ENCODE data around the gene CLCN2. TPM values are rescaled to one million over a fixed set of nuclear protein-coding genes. Genes with fewer than 3 reads are reported as not detected.

The CLCN2 gene
- total and polyA plus RNA-seq, 3 donors from 2014 or later, result 46.7 to 118 (median 98.2) TPM

DNA sequence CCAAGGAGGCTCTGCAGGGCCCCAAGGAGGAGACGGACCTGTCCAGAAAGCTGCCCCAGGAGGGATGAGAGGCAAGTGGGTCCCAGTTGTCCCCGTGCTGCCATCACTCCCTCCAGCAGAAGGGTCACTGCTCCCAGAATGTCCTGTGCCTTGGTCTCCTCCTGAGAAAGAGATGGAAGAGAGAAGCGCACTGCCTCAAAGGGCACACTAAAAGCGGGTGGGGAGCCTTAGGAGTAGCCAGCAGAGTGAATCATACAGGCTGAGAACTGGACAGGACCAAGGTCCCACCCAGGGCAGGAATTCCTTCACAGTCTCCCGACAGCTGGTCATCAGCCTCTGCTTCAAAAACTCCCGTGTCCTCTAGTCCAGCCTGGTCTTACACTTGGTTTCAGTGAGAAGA lies 12.0 kb upstream of the CLCN2 start:
- TF ChIP-seq, protein P1, sequence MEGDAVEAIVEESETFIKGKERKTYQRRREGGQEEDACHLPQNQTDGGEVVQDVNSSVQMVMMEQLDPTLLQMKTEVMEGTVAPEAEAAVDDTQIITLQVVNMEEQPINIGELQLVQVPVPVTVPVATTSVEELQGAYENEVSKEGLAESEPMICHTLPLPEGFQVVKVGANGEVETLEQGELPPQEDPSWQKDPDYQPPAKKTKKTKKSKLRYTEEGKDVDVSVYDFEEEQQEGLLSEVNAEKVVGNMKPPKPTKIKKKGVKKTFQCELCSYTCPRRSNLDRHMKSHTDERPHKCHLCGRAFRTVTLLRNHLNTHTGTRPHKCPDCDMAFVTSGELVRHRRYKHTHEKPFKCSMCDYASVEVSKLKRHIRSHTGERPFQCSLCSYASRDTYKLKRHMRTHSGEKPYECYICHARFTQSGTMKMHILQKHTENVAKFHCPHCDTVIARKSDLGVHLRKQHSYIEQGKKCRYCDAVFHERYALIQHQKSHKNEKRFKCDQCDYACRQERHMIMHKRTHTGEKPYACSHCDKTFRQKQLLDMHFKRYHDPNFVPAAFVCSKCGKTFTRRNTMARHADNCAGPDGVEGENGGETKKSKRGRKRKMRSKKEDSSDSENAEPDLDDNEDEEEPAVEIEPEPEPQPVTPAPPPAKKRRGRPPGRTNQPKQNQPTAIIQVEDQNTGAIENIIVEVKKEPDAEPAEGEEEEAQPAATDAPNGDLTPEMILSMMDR (IDR thresholded peaks at IDR 0.05), result no peak
- no peak for TF ChIP-seq POLR2A (IDR thresholded peaks at IDR 0.05)
- peaks cover 10% of the 10 kb centered on the region for H3K4me1 ChIP-seq
- H3K9me3 ChIP-seq, result no peaks in the 10 kb centered on the region
- 77 to 84% methylated on average over 6 of the region's 6 CpGs for WGBS, 2 donors
- H3K27ac ChIP-seq, result no peak overlapping the region
- H3K27me3 ChIP-seq, result no peaks in the 10 kb centered on the region
- no peaks in the 10 kb centered on the region for H3K36me3 ChIP-seq (ENCODE audit: low read depth, missing control alignments)
- DNase-seq, result no peak
- no peak overlapping the region for H3K4me3 ChIP-seq
- intact Hi-C loops (cut with DNase I; ENCODE audit: low total_unique reads), result loop anchor here (10.0 kb wide), 1 partner anchor 171 kb away; no protein-coding TSS in a partner anchor

DNA sequence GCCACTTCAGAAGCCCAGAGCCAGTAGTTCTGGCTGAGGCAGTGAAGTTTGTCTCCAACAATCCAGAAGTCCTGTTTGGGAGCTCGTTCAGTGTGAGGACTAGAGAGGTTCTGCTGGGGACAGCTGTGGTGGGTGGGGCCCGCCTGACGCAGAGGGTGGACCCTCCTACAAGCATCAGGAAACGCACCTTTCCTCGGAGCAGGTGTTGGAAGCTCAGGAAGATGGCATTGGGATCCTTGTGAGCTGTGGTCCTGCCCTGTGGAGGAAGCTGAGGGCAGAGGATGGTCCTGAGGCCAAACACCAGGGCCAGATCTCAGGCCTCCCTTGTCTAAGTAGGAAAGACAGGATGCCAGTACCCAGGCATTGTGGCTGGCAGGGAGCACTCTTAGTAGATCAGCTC lies 11.5 kb upstream of the CLCN2 start:
- DNase-seq, result no peak
- Histone ChIP-seq H3K4me3 (no peak overlapping the region), H3K36me3 (ENCODE audit: low read depth, missing control alignments) (no peaks in the 10 kb centered on the region), H3K27ac (no peak overlapping the region), H3K4me1 (peaks cover 9% of the 10 kb centered on the region), H3K9me3 (no peaks in the 10 kb centered on the region), H3K27me3 (no peaks in the 10 kb centered on the region)
- WGBS, 2 donors, result 80 to 90% methylated on average over 2 to 5 of the region's 5 CpGs
- TF ChIP-seq, protein P1 (IDR thresholded peaks at IDR 0.05), result no peak
- TF ChIP-seq POLR2A (IDR thresholded peaks at IDR 0.05), result no peak
- intact Hi-C loops (cut with DNase I; ENCODE audit: low total_unique reads), result loop anchor here (10.0 kb wide), 1 partner anchor 172 kb away; no protein-coding TSS in a partner anchor

DNA sequence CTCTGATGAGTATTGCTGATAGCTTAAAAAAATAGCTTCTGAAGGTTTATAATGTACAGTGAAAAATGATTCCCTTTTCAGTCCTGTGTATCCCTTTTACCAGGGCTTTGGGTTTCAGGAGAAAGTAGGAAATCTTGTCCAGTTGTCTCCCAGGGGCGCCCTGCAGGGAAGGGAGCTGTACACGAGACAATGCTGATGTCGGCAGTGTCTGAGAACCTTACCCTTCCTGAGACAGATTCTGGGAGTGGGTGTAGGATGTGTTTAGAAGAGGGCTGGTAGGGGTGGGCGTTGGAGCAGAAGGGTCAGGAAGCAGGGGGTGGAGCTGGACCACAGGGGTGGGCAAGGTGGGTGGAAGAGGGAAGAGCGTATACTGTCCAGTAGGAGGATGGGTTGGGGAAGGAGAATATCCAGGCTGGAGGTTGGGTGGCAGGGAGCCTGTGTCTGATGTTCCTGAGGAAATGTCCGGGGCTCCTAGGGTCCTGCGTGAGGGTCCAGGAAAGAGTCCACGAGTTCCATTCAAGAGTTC lies 11.0 kb upstream of the CLCN2 start:
- WGBS, 2 donors, result 71 to 76% methylated on average over 8 of the region's 8 CpGs
- TF ChIP-seq POLR2A (IDR thresholded peaks at IDR 0.05), result no peak
- TF ChIP-seq, protein P1 (IDR thresholded peaks at IDR 0.05), result no peak
- Histone ChIP-seq H3K4me3 (no peak overlapping the region), H3K27me3 (no peaks in the 10 kb centered on the region), H3K9me3 (no peaks in the 10 kb centered on the region), H3K4me1 (peaks cover 9% of the 10 kb centered on the region), H3K36me3 (ENCODE audit: low read depth, missing control alignments) (no peaks in the 10 kb centered on the region), H3K27ac (no peak overlapping the region)
- intact Hi-C loops (cut with DNase I; ENCODE audit: low total_unique reads), result loop anchor here (10.0 kb wide), 1 partner anchor 172 kb away; no protein-coding TSS in a partner anchor
- no peak for DNase-seq

DNA sequence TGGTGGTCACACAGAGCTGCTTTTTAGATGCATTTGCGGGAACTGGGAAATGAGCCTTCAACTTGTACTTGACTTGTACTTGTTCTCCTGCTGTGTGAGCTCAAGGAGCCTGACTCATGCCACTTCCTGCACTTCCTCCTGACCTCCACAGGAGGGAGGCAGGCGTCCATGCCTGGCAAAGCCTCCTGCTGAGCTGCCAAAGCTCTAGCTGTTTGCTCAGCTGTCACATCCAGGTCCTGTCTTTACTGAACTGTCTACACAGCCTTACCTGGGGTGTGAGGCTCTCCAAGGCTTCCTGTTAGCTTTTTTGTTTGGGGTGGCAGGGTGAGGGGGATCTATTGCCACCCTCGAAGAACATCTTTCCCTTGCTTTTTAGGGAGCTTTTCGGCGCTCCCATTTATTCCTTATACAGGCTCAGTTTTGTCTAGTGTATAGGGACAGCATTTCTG lies 10.2 kb upstream of the CLCN2 start:
- TF ChIP-seq POLR2A (IDR thresholded peaks at IDR 0.05), result no peak
- TF ChIP-seq, protein P1 (IDR thresholded peaks at IDR 0.05), result peak; percentile 51 to 89 (median 77)
- H3K4me1 ChIP-seq, result peaks cover 9% of the 10 kb centered on the region
- no peaks in the 10 kb centered on the region for H3K9me3 ChIP-seq
- intact Hi-C loops (cut with DNase I; ENCODE audit: low total_unique reads), result loop anchor here (10.0 kb wide), 1 partner anchor 173 kb away; no protein-coding TSS in a partner anchor
- no peak overlapping the region for H3K27ac ChIP-seq
- H3K36me3 ChIP-seq (ENCODE audit: low read depth, missing control alignments), result no peaks in the 10 kb centered on the region
- no peak overlapping the region for H3K4me3 ChIP-seq
- 49 to 60% methylated on average over 5 of the region's 5 CpGs for WGBS, 2 donors
- H3K27me3 ChIP-seq, result no peaks in the 10 kb centered on the region
- DNase-seq, result peak; percentile 84

Data from testis (tissue), 3 donors.